IPS DF 4.7 (cell line): Measurements from ENCODE around the gene ABCC8.

Experiments
- DNase-seq: peaks from one replicate; pipeline ENCODE4 v3.0.0-alpha.2; 2013; ENCODE audit warnings: low spot score; ENCODE audit errors: extremely low read depth

The ABCC8 gene

GRCh38 chr11:17506314-17506713, 29.7 kb upstream of the ABCC8 start:
- no peak for DNase-seq

GRCh38 chr11:17505146-17505545, 28.5 kb upstream of the ABCC8 start:
- no peak for DNase-seq

- DNase-seq: no peak
These were observed 27.9 kb upstream of the ABCC8 start for GRCh38 chr11:17504330-17505107.

GRCh38 chr11:17502630-17503029, 26.0 kb upstream of the ABCC8 start:
- no peak for DNase-seq

GRCh38 chr11:17500673-17501072, 24.0 kb upstream of the ABCC8 start:
- DNase-seq: no peak

- DNase-seq: no peak
These were observed 21.8 kb upstream of the ABCC8 start for GRCh38 chr11:17498475-17498874.

- no peak for DNase-seq
These were observed 21.4 kb upstream of the ABCC8 start for GRCh38 chr11:17498058-17498457.

- DNase-seq: no peak
These were observed 19.8 kb upstream of the ABCC8 start for GRCh38 chr11:17496406-17496805.

- no peak for DNase-seq
These were observed 17.4 kb upstream of the ABCC8 start for GRCh38 chr11:17494019-17494418.

GRCh38 chr11:17490938-17491337, 14.3 kb upstream of the ABCC8 start:
- DNase-seq: no peak

GRCh38 chr11:17490232-17490631, 13.6 kb upstream of the ABCC8 start:
- no peak for DNase-seq

- DNase-seq: no peak
These were observed 13.1 kb upstream of the ABCC8 start for GRCh38 chr11:17489751-17490150.

GRCh38 chr11:17488563-17488962, 11.9 kb upstream of the ABCC8 start:
- no peak for DNase-seq

GRCh38 chr11:17486646-17487045, 10.0 kb upstream of the ABCC8 start:
- DNase-seq: no peak

GRCh38 chr11:17483505-17483904, 6.9 kb upstream of the ABCC8 start:
- no peak for DNase-seq

- DNase-seq: no peak
These were observed 5.3 kb upstream of the ABCC8 start for GRCh38 chr11:17481905-17482304.

- no peak for DNase-seq
These were observed 2.9 kb upstream of the ABCC8 start for GRCh38 chr11:17479284-17480214.

- DNase-seq: no peak
These were observed 1.4 kb upstream of the ABCC8 start for GRCh38 chr11:17478070-17478469.

- DNase-seq: no peak
These were observed 716 bp upstream of the ABCC8 start for GRCh38 chr11:17477361-17477760.

GRCh38 chr11:17477084-17477333, 364 bp upstream of the ABCC8 start:
- DNase-seq: no peak

- no peak for DNase-seq
These were observed 854 bp downstream of the ABCC8 start for GRCh38 chr11:17475666-17476316.

- DNase-seq: peak; percentile 86
These were observed 3.4 kb downstream of the ABCC8 start for GRCh38 chr11:17473071-17473744.
